Left kidney (tissue), 2 donors: ENCODE data around the gene TIMM23. TPM values are rescaled to one million over a fixed set of nuclear protein-coding genes. Genes with fewer than 3 reads are reported as not detected.

Experiments used
- DNase-seq: peaks from one replicate; pipeline ENCODE4 v3.0.0-alpha.2; 2013
- polyA plus RNA-seq: library from polyadenylated mRNA; unstranded; fragments of 120-200 nt; gene quantifications from one replicate; pipeline ENCODE4 v1.2.1, GENCODE V29; 2013; ENCODE audit not compliant: insufficient read length

The TIMM23 gene
- polyA plus RNA-seq, 1 donor, result 68.4 TPM

- DNase-seq, result no peak
Observed at GRCh38 chr10:46052057-46052790, 79.9 kb downstream of the TIMM23 start.

DNA sequence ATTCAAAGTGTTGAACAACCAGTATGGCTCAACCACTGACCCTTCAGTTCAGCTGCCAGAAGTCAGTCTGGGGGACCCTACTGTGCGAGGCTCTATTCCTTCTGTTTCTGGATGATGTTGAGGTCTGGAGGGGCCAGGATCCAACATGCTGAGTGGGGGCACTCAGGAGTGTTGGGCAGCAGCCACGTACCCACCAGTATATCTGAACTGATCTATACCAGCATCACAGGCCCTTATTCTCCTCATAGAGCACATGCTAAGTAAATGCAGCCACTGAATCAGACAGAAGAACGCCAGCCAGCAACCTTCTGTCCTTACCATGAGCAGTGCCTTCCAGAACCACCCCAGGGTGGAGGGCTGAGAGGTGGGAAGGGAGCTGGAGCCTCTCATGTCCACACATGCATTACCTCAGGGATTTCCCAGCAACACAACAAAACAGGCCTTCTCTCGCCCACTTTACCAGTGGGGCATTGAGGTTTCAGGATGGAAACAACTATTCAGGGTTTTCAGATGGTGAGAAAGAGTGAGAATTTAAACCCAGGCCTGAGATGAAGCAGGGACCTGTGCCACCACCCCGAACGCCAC, 80.6 kb downstream of the TIMM23 start:
- DNase-seq, result no peak

Other genes with a start within 250 kb of the TIMM23 start
- gene WASHC2C, start 245.2 kb upstream of the TIMM23 start, polyA plus RNA-seq, result 77.1 TPM
- 55.4 TPM for gene AGAP4, start 125.0 kb upstream of the TIMM23 start, polyA plus RNA-seq
- 223 TPM for gene NCOA4, start 58.1 kb downstream of the TIMM23 start, polyA plus RNA-seq
- not detected for gene MSMB, start 73.8 kb downstream of the TIMM23 start, polyA plus RNA-seq